ENCODE results near the gene IRF2BPL.

IRF2BPL gene

DNA sequence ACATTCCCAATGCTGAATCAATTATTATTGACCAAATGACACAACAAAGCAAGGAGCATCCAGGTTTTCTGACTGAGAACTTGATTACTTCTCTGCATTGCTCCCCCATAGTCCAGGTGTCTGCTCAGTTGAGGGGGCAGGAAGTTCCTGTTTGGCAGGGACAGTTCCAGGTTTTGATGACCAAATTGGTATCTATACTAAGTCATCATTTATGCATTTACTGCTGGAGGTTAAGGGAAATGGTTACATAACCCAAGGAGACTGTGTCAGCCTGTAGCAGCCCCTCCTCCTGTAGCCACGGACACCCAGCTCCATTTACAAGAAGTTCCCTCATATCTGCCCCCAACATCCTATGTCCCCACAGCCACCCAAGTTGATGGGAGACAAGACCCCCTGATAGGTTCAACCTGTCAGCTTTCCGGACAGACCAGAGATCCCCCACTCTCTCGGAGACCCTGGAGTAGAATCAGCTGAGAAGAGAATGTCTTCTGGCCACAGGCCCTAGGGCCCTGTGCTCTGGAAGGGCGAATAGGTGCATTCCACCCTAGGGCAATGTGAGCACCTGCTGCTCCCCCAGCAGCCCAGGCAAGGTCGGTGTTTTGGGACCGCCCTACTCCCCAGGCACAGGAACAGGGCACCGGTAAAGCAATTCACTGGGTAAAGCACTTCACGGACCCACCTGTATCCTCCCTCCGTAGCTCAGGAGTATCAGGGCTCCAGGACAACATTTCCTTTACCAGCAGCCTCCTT is 23.6 kb downstream of the IRF2BPL start:
- TF ChIP-seq POLR2A (IDR thresholded peaks at IDR 0.05; ENCODE audit: low read depth, low read length), result no peak
- DNase-seq (ENCODE audit: insufficient read length, low spot score) (no peak), FAIRE-seq (no peak)

DNA sequence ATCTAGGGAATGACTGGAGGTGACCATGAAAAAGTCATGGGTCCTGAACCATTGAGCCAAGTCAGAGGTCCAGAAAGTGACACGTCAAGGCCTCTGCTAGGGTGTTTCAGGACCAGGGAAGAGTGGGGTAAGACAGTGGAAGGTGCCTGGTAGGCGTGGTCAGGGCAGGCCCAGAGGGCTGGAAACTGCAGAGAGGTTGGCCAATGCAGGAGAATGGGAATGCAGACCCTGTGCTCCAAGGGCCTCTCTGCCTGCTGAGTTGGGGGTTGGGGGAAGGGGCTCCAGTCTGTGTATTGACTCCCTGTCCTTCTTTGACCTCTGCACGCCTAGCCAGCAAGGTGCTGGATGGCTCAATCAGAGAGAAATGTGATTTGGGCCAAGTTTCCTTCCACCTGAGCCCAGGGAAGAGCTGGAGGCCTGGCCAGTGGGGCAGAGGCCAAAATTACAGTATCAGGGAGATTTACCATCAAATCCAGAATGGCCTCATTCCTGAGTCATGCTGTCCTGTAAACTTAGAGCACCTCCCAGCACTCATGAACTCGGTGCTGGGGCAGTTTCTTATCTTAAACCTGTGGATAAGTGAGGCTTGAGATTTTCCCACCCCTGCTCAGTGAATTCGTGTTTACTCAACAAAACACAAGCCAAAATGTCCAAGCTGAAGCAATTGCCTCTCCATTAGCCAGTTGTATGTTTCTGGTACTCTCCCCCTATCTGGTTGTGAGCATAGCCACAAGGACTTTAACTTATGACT is 24.4 kb downstream of the IRF2BPL start:
- no peak for TF ChIP-seq POLR2A (IDR thresholded peaks at IDR 0.05; ENCODE audit: low read depth, low read length)
- no peak for FAIRE-seq
- no peak for DNase-seq (ENCODE audit: insufficient read length, low spot score)

DNA sequence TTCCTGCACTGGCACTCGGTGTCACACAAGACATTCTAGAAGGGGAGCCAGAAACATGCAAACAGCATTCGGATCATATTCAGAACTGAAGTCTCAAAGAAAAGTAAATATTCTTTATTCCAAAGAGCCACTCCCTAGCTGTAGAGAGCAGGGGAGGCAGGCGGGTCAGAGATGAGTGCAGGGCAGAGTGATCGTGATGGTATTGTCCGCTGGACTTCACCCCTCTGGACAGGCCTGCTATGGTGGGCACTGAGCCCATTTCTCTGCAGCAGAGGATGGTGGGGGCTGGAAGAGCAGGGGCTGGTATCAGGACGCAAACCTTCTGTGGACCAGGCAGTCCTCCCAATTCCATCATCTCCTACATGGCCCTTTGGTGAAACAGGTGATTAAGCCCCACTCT is 25.6 kb downstream of the IRF2BPL start:
- DNase-seq (ENCODE audit: insufficient read length, low spot score) (no peak), FAIRE-seq (no peak)
- no peak for TF ChIP-seq POLR2A (IDR thresholded peaks at IDR 0.05; ENCODE audit: low read depth, low read length)

DNA sequence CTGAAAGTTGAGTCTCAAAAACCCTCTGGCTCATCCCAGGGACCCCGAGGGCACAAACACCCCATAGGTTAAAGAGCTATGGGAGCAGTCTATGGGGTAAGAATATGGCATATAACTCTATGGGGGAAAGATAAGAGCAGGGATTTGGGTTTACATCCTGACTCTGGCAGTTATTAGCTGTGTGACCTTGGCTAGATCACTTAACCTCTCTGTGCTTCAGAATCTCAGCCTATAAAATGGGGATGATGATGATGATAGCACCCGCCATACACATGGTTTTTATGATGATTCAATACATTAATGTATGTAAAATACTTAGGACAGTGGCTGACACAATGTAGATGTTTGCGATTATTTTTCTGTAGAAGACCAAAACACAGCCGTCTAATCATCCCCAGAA is 26.2 kb downstream of the IRF2BPL start:
- FAIRE-seq (no peak), DNase-seq (ENCODE audit: insufficient read length, low spot score) (no peak)
- no peak for TF ChIP-seq POLR2A (IDR thresholded peaks at IDR 0.05; ENCODE audit: low read depth, low read length)

DNA sequence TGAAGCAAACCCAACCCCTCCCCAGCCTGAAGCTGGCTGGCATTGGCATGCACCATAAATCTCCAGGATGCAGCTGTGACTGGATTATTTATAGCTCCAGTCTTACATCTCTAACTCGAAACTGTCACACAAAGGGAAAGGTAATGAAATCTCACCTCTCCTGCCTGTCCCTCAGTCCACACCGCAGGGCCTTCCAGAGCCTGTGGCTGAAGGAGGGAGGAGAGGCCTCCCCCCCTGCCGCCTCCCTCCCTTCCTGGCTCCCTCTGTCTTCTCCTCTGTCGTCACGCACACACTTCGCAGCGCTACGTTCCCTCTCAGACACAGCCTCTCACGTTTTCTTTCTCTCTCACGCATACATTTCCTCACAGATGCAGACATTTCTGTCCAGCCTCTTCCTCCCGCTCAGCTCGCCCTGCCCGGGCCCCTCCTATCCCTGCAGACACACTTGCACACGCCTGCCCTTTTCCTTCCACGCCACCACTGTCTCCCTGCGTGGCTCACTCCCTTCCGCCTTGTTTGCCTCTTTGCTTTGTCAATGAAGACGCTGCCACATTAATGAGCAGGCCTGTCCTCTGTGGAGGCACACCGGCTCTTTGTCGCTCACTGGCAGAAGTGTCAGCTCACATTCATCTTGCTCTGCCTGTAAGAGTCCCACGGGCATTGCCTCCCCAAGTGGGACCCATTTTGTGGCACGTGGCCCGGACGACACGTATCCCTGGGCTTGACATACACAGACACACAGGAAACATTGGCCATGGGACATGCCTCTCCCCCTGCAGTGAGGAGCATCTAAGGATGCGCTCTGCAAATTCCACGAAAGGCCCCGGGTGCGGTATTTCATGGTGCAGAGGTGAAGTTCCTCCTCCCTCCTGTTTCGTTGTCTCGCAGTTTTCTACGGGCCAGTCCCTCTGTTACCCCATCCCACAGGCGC is 27.9 kb downstream of the IRF2BPL start:
- TF ChIP-seq POLR2A (IDR thresholded peaks at IDR 0.05; ENCODE audit: low read depth, low read length), result no peak
- DNase-seq (ENCODE audit: insufficient read length, low spot score), result no peak
- FAIRE-seq, result no peak

DNA sequence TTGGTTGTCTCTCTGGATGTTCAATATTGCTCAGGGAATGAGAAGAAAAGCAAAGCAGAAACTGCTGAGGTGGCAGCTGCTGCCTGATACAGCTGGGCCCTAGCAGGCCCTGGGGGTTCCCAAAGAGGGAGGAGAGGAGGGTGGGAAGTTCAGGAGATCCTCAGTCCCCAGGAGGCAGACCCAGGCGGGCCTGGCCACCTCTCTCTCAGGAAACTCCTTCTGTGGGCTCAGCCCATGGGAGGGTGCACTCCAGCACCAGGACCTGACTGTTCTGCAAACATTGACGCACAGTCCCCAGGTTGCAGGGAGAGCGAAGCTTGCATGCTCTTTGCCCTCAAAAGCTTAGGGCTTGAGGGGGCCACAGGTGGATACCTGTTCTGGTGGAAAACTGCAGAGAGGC is 29.6 kb downstream of the IRF2BPL start:
- DNase-seq (ENCODE audit: insufficient read length, low spot score) (no peak), FAIRE-seq (no peak)
- TF ChIP-seq POLR2A (IDR thresholded peaks at IDR 0.05; ENCODE audit: low read depth, low read length), result no peak

DNA sequence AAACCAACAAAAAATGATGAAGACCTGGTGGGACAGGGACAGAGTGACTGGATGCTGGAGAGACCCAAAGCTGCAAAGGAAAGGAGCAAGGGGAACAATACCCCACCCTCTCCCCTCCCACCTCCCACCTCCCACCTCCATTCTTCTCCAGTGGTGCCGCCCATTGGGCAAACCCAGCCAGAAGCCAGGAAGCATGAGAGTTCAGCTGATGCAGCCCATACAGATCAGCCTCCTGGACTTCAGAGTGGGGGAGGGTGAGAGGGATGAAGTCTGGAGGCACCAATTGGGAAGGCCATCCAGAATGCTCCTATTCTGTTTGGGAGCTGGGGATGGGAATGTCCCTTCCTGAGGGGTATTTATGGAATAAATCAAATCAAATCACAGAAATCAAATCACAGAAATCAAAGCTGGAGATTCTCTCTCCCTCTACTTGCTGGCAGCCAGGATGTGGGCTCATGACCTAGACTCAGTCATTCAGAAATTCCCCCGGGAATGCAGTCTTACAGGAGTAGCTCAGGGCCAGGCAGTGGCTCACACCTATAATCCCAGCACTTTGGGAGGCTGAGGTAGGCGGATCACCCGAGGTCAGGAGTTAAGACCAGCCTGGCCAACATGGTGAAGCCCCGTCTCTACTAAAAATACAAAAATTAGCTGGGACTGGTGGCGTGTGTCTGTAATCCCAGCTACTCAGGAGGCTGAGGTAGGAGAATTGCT is 31.1 kb downstream of the IRF2BPL start:
- FAIRE-seq (no peak), DNase-seq (ENCODE audit: insufficient read length, low spot score) (no peak)

DNA sequence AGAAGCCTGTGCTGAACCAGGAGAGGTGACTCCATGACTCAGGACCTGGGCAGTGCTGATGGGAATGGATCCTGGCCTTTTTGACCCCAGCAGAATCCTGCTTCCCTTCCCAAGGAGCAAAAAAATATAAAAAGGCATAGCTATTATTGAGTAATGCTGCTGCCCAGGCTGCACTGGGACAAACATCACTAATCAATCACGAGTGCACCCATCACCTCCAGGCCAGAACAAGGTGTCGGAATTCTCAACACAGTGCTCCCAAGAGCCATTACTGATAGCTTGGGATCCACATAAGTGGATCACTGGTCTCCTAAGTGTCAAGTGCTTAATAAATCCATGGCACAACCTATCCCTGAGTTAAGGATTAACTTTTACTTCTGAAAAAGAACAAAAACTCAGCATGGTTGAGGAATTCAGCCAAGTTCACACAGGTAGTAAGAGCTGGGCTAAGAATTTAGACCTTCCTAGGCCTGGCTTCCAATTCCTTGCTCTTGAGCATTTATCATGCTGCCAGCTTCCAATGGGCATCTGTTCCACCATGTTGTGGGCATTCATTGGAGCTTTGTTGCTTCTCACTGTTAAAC is 31.9 kb downstream of the IRF2BPL start:
- FAIRE-seq, result no peak
- no peak for TF ChIP-seq POLR2A (IDR thresholded peaks at IDR 0.05; ENCODE audit: low read depth, low read length)
- no peak for DNase-seq (ENCODE audit: insufficient read length, low spot score)

More for the DNA sequence above, 31.1 kb downstream of the IRF2BPL start:
- no peak for TF ChIP-seq POLR2A (IDR thresholded peaks at IDR 0.05; ENCODE audit: low read depth, low read length)

DNA sequence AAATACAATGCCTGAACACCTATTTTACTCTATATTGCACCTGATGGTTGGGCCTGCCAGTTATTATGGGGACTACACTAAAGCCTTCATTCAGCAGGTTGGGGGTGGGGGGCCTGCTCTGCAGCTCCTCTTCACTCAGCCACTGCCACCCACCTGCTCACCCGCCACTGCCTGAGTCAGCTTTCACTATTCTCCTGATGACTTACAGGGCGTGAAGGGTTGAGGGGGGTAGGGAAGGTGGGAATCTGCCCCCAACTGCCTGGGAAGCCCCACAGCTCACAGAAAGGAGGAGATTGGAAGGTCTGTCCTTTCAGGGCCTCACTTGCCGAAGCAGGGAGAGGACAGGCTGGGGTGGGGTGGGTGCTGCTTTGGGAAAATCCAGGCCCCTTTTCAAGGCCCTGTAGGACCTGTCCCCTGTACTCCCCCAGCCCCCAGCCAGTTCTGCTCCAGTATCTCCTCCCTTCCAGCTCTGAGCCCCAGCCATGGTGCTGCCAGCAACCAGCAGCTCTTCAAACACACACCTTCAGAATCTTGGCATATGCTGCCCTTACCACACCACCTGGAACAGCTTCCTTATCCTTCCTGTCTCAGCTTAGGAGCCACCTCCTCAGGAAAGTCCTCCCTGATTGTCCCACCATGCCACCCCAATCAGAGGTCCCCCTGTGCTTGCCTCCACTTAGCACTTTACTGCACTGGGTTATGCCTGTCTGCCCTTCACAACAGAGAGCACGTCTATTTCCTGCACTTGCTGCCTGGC is 33.1 kb downstream of the IRF2BPL start:
- no peak for TF ChIP-seq POLR2A (IDR thresholded peaks at IDR 0.05; ENCODE audit: low read depth, low read length)
- no peak for FAIRE-seq
- DNase-seq (ENCODE audit: insufficient read length, low spot score), result no peak

DNA sequence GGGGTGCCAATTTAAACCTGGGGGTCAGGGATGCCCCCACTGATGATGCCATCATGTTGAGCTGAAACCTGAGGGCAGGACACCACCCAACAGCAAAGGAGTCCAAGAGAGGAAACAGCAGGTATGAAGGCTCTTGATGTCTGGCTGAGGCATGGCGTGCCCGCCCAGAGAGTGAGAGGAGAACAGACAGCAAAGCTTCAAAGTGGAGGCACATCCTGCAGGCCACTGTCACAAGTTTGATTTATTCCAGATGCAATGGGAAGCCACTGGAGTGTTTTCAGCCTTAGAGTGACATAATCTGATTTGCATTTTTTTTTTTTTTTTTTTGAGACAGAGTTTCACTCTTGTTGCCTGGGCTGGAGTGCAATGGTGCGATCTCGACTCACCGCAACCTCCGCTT is 34.8 kb downstream of the IRF2BPL start:
- no peak for TF ChIP-seq POLR2A (IDR thresholded peaks at IDR 0.05; ENCODE audit: low read depth, low read length)
- no peak for DNase-seq (ENCODE audit: insufficient read length, low spot score)
- no peak for FAIRE-seq

DNA sequence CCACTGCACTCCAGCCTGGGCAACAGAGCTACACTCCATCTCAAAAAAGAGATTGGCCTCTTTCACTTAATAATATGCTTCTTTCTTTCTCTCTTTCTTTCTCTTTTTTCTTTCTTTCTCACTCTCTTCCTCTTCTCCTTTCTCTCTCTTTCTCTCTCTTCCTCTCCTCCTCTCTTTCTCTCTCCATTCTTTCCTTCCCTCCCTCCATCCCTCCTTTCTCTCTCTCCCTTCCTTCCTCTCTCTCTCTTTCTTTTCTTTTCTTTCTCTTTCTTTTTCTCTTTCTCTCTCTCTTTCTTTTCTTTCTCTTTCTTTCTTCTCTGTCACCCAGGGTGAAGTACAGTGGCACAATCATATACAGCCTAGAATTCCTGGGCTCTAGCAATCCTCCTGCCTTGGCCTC is 38.4 kb downstream of the IRF2BPL start:
- no peak for TF ChIP-seq POLR2A (IDR thresholded peaks at IDR 0.05; ENCODE audit: low read depth, low read length)
- FAIRE-seq (no peak), DNase-seq (ENCODE audit: insufficient read length, low spot score) (no peak)

DNA sequence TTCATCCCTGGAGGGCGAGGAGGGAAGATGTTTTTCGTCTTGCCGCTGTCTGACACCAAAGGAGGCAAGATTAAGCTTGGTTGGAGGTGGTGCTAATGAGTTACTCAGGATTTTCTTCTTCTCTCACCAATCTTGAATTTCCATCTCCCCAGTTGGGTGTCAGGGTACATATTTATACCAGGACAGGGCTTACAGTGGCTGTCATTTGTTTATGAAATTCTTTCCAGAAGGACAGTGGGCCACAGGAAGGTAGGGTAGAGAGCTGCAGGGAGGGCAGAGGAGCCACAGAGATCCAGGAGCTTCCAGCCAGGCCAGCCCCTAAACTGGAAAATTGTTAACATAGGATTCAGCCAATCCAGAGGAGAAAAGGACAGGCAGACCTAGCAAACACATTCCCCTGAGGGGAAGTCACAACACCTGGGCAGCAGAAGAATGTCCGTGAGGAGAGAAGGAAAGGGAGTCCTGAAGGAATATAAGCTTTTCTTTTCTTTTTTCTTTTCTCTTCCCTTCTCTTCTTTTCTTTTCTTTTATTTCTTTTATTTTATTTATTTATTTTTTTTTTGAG is 40.5 kb downstream of the IRF2BPL start:
- TF ChIP-seq POLR2A (IDR thresholded peaks at IDR 0.05; ENCODE audit: low read depth, low read length), result no peak
- no peak for DNase-seq (ENCODE audit: insufficient read length, low spot score)
- no peak for FAIRE-seq

Measured in H54 (cell line).